Gastrocnemius medialis (tissue), 4 donors: ENCODE data around the gene FYN. TPM values are rescaled to one million over a fixed set of nuclear protein-coding genes. Genes with fewer than 3 reads are reported as not detected.

Experiments used
- ATAC-seq, 2 donors: fragments of 150-250 bp; one replicate each; pipeline ENCODE4 v1.9.1; 2016
- DNase-seq, 2 donors: peaks; one replicate each; pipeline ENCODE4 v3.0.0-alpha.2; 2019
- H3K27ac ChIP-seq, 4 donors: fragments of 200-600 bp; sonication (generic); 1 replicate in 1 of 4; 2 replicates in 3 of 4; pipeline ENCODE4 v1.5.1; 2016 to 2018; ENCODE audit warnings: mild to moderate bottlenecking in 2 of 4, moderate library complexity in 1 of 4
- H3K27me3 ChIP-seq, 3 donors: fragments of 200-600 bp; sonication (generic) in 2 of 3; 1 replicate in 1 of 3; 2 replicates in 2 of 3; pipeline versions ENCODE4 v1.5.1 to v1.6.0; 2016 to 2019; ENCODE audit warnings: mild to moderate bottlenecking in 1 of 3, moderate library complexity in 1 of 3
- H3K36me3 ChIP-seq, 2 donors: fragments of 200-600 bp; sonication (generic) in 1 of 2; one replicate each; pipeline ENCODE4 v1.5.1; 2017 to 2018
- H3K4me1 ChIP-seq, 2 donors: fragments of 200-600 bp; sonication (generic) in 1 of 2; one replicate each; pipeline ENCODE4 v1.5.1; 2016 to 2017; ENCODE audit warnings: mild to moderate bottlenecking in 2 of 2
- H3K4me3 ChIP-seq, 4 donors: fragments of 200-600 bp; sonication (generic) in 3 of 4; 1 replicate in 1 of 4; 2 replicates in 3 of 4; pipeline ENCODE4 v1.5.1; 2016 to 2019; ENCODE audit warnings: mild to moderate bottlenecking in 2 of 4
- H3K9me3 ChIP-seq, 3 donors: fragments of 200-600 bp; sonication (generic) in 2 of 3; 1 replicate in 1 of 3; 2 replicates in 2 of 3; pipeline ENCODE4 v1.5.1; 2016 to 2019
- POLR2A ChIP-seq, 2 donors: fragments of 450-650 bp; IDR thresholded peaks; one replicate each; pipeline ENCODE4 v1.6.1; 2017; ENCODE audit warnings: antibody characterized with exemption in 2 of 2, mild to moderate bottlenecking in 2 of 2, moderate library complexity in 2 of 2
- in situ Hi-C, 4 donors: fragments of 200-750 bp; cut with MboI; loops; one replicate each; pipeline versions ENCODE4 v1.15.0 to v1.8.0; 2017; ENCODE audit warnings: low sequenced_read_pairs in 4 of 4
- intact Hi-C: fragments of 100-400 bp; cut with DNase I; formaldehyde crosslinking; loops from one replicate; pipeline ENCODE4 v1.15.1; 2023; ENCODE audit warnings: low total_unique reads
- total RNA-seq, 4 donors: library from RNA; depleted of rRNA; stranded (reverse); fragments of >200 nt; gene quantifications; one replicate each; pipeline versions ENCODE4 v1.1.0 to v1.2.3, GENCODE V29; 2016
- TF ChIP-seq, protein P1 (sequence below), 5 experiments: fragments of 450-650 bp in 3 of 5; fragments of 200-600 bp in 2 of 5; sonication (generic) in 2 of 5; IDR thresholded peaks in 4 of 5; conservative IDR thresholded peaks in 1 of 5; 1 replicate in 4 of 5; 2 replicates in 1 of 5; pipeline ENCODE4 v1.5.1; 2016 to 2019; ENCODE audit warnings: antibody characterized with exemption in 5 of 5, mild to moderate bottlenecking in 3 of 5, moderate library complexity in 3 of 5

The FYN gene
- total RNA-seq, 4 donors from 2014 or later, result 9.2 to 36.8 (median 17.0) TPM

DNA sequence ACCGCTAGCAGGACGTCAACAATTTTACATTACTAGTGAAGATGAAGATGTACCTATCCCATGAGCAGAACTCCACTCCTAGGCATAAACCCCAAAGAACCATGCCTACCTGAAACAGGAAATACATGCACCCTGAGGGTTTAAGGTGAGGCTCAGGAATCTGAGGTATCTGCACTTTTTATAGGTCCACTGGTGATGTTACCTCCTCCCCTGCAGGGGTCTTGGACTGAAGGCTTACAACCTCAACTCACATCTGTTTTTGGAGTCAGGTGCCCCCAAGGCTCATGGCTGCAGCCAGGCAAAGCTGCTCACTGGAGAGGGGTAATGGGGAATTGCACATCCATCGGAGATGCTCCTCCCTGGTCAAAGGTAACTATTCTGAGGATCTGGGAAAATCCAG is 135.1 kb downstream of the FYN start:
- no peak overlapping the region for H3K27ac ChIP-seq
- intact Hi-C loops, result no loop called here
- H3K36me3 ChIP-seq, result no peaks in the 10 kb centered on the region
- TF ChIP-seq POLR2A (IDR thresholded peaks at IDR 0.05), result no peak
- TF ChIP-seq, protein P1, sequence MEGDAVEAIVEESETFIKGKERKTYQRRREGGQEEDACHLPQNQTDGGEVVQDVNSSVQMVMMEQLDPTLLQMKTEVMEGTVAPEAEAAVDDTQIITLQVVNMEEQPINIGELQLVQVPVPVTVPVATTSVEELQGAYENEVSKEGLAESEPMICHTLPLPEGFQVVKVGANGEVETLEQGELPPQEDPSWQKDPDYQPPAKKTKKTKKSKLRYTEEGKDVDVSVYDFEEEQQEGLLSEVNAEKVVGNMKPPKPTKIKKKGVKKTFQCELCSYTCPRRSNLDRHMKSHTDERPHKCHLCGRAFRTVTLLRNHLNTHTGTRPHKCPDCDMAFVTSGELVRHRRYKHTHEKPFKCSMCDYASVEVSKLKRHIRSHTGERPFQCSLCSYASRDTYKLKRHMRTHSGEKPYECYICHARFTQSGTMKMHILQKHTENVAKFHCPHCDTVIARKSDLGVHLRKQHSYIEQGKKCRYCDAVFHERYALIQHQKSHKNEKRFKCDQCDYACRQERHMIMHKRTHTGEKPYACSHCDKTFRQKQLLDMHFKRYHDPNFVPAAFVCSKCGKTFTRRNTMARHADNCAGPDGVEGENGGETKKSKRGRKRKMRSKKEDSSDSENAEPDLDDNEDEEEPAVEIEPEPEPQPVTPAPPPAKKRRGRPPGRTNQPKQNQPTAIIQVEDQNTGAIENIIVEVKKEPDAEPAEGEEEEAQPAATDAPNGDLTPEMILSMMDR (IDR thresholded peaks at IDR 0.05 in 4 of 5, conservative IDR thresholded peaks at IDR 0.05 in 1 of 5), result no peak
- H3K9me3 ChIP-seq, result no peaks in the 10 kb centered on the region
- H3K4me3 ChIP-seq, result no peak overlapping the region
- peaks cover 13 to 34% of the 10 kb centered on the region in 2 donors for H3K4me1 ChIP-seq
- in situ Hi-C loops, result loop anchor here in 1 of 4 donors (25.0 kb wide), 1 partner anchor 124 kb away; the partner anchor contains the start of gene FYN
- DNase-seq, result no peak
- no peaks in the 10 kb centered on the region for H3K27me3 ChIP-seq
- ATAC-seq, result no peak

DNA sequence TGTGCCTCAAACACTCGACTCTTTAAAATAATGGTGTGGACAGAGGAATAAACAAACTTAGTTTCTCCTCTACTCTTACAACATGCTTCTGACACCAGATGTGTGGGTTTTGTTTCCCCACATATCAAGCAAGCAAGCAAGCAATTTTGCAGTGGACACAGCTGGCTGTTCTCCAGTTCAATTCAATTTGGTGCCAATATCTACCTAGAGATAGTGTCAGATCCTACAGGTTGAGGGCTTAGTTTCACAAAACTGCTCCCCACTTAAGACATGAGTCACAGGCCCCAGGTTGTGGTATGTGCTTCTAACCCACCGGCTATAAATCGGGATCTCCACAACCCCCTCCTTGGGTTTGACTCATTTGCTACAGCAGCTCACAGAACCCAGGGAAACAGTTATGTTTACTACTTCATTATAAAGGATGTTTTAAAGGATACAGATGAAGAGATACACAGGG is 136.2 kb downstream of the FYN start:
- H3K36me3 ChIP-seq, result no peaks in the 10 kb centered on the region
- intact Hi-C loops, result no loop called here
- ATAC-seq, result no peak

DNA sequence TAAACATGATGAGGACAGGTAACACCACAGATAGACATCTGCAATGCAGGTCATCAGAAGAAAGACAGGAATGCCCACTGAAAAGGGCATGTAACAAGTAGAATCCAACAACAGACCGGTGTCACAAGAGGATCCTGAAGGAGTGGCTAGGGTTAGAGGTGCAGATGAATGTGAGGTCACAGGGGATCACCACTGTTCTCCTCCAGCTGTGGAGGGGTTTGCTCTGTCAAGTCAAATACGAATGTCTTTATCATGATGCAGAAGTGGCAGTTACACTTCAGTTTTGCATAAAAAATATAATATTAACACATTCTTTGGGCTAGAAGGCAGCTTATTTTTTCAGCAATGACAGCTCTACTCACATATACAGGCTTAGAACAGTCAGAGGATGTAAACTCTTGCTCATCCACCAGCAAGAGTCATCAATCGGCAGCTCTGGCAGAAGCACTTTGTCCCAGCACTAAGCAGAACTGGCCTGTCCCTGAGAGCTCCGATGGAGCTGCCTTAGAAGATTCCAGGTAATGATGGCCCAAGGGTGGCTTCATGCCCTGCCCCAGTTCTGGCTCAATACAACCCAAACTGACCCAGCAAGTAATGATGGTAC is 137.1 kb downstream of the FYN start:
- Histone ChIP-seq H3K27ac (no peak overlapping the region), H3K4me3 (no peak overlapping the region), H3K4me1 (peaks cover 10 to 25% of the 10 kb centered on the region in 2 donors), H3K9me3 (no peaks in the 10 kb centered on the region), H3K36me3 (no peaks in the 10 kb centered on the region), H3K27me3 (no peaks in the 10 kb centered on the region)
- ATAC-seq, result no peak
- TF ChIP-seq POLR2A (IDR thresholded peaks at IDR 0.05), result no peak
- TF ChIP-seq, protein P1 (IDR thresholded peaks at IDR 0.05 in 4 of 5, conservative IDR thresholded peaks at IDR 0.05 in 1 of 5), result no peak
- intact Hi-C loops (no loop called here), in situ Hi-C loops (loop anchor here in 1 of 4 donors (25.0 kb wide), 1 partner anchor 126 kb away; the partner anchor contains the start of gene FYN)
- no peak for DNase-seq

More for the DNA sequence above, 136.2 kb downstream of the FYN start:
- H3K4me1 ChIP-seq, result peaks cover 10 to 25% of the 10 kb centered on the region in 2 donors
- H3K4me3 ChIP-seq, result no peak overlapping the region
- no peaks in the 10 kb centered on the region for H3K27me3 ChIP-seq
- no peaks in the 10 kb centered on the region for H3K9me3 ChIP-seq
- DNase-seq, result no peak
- in situ Hi-C loops, result loop anchor here in 1 of 4 donors (25.0 kb wide), 1 partner anchor 125 kb away; the partner anchor contains the start of gene FYN
- H3K27ac ChIP-seq, result no peak overlapping the region
- TF ChIP-seq, protein P1 (IDR thresholded peaks at IDR 0.05 in 4 of 5, conservative IDR thresholded peaks at IDR 0.05 in 1 of 5), result no peak
- no peak for TF ChIP-seq POLR2A (IDR thresholded peaks at IDR 0.05)

DNA sequence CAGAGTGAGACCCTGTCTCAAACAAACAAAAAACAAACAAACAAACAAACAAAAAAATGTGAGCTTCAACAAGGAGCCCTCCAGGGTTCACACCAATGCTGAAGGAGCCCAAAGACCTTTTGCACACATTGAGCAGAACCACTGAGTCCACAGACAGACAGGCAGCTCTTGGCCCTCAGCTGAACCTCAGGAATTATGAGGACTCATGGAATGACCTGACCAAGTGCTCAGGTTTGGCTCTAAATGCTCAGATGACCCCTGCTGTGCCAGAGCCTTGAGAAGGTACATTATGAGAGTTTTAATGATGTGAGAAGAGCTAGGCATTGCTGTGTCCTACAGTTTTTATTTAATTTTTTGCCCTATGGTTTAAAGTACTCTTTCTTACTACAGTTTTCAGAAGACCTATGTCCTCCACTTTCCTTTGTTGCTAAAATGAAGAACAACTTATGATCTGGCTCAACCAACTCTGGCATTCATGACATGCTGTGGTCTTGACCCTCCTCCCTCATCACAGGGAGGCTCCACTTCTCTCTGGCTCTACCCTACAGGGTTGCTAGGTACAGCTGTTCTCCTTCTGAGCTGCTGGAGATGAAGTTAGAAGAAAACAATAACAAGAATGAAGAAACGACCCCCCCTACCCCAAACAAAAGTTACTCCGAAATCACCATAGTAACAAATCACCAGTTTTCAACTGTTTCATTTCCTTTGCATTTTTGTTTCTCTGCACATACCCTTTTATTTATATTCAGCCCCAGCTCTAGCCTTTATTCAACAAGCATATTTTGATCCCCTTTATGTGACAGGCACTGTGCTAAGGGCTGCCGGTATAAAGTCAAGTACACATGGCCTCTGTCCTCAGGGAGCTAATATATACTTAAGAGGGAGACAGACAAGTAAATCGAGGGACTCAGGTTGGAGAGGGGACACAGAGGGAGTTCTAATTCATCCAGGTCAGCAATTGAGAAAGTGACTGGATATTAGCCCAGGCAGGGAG is 138.9 kb downstream of the FYN start:
- TF ChIP-seq POLR2A (IDR thresholded peaks at IDR 0.05), result no peak
- TF ChIP-seq, protein P1 (IDR thresholded peaks at IDR 0.05 in 4 of 5, conservative IDR thresholded peaks at IDR 0.05 in 1 of 5), result no peak
- in situ Hi-C loops (loop anchor here in 1 of 4 donors (25.0 kb wide), 1 partner anchor 128 kb away; the partner anchor contains the start of gene FYN), intact Hi-C loops (no loop called here)
- H3K9me3 ChIP-seq, result no peaks in the 10 kb centered on the region
- H3K36me3 ChIP-seq, result no peaks in the 10 kb centered on the region
- ATAC-seq (no peak), DNase-seq (no peak)
- H3K4me3 ChIP-seq, result no peak overlapping the region
- H3K4me1 ChIP-seq, result peaks cover 9 to 18% of the 10 kb centered on the region in 2 donors
- H3K27ac ChIP-seq, result no peak overlapping the region
- H3K27me3 ChIP-seq, result no peaks in the 10 kb centered on the region
